ENCODE data around the gene CDH24. TPM values are rescaled to one million over a fixed set of nuclear protein-coding genes. Genes with fewer than 3 reads are reported as not detected.

The CDH24 gene
- total RNA-seq, 2 experiments from 2014 or later, result 2.4 to 2.5 TPM

GRCh38 chr14:23079716-23080115 is 22.4 kb upstream of the CDH24 start:
- peaks cover 42% of the 10 kb centered on the region for H3K36me3 Mint-ChIP-seq
- H3K4me1 Mint-ChIP-seq, result peaks cover 2% of the 10 kb centered on the region
- CTCF ChIA-PET, result interaction anchor here (2.1 to 7.7 kb wide), 2 partner anchors 9 to 12 kb away, joined by 8 to 56 read pairs; no protein-coding TSS in a partner anchor
- no peaks in the 10 kb centered on the region for H3K27me3 Mint-ChIP-seq
- no peaks in the 10 kb centered on the region for H3K9me3 Mint-ChIP-seq (ENCODE audit: low read depth)
- no peak overlapping the region for H3K4me3 Mint-ChIP-seq
- ATAC-seq (no peak), DNase-seq (no peak)
- no peak overlapping the region for H3K27ac Mint-ChIP-seq

- Mint-ChIP-seq H3K9me3 (ENCODE audit: low read depth) (no peaks in the 10 kb centered on the region), H3K4me1 (peaks cover 2% of the 10 kb centered on the region), H3K36me3 (peaks cover 42% of the 10 kb centered on the region), H3K27me3 (no peaks in the 10 kb centered on the region), H3K27ac (peak overlapping the region; percentile 28), H3K4me3 (no peak overlapping the region)
- CTCF ChIA-PET, result interaction anchor here (1.4 to 7.7 kb wide), 3 partner anchors 11 to 84 kb away, joined by 4 to 56 read pairs (median 33); partner anchors contain the start of genes ACIN1 and C14orf119
- DNase-seq, result no peak
- no peak for ATAC-seq
These were observed 21.4 kb upstream of the CDH24 start for GRCh38 chr14:23078692-23079116.

GRCh38 chr14:23077962-23078361 is 20.6 kb upstream of the CDH24 start:
- ATAC-seq (no peak), DNase-seq (no peak)
- Mint-ChIP-seq H3K36me3 (peaks cover 40% of the 10 kb centered on the region), H3K4me1 (peaks cover 2% of the 10 kb centered on the region), H3K27me3 (no peaks in the 10 kb centered on the region), H3K27ac (peak overlapping the region; percentile 6), H3K9me3 (ENCODE audit: low read depth) (no peaks in the 10 kb centered on the region), H3K4me3 (no peak overlapping the region)
- CTCF ChIA-PET, result interaction anchor here (0.9 to 7.7 kb wide), 14 partner anchors 10 to 295 kb away, joined by 3 to 56 read pairs (median 8); partner anchors contain the start of genes ACIN1, AJUBA, C14orf119 and CDH24

- Mint-ChIP-seq H3K27ac (no peak overlapping the region), H3K4me3 (no peak overlapping the region), H3K27me3 (no peaks in the 10 kb centered on the region), H3K36me3 (peaks cover 48% of the 10 kb centered on the region), H3K9me3 (ENCODE audit: low read depth) (no peaks in the 10 kb centered on the region), H3K4me1 (peaks cover 6% of the 10 kb centered on the region)
- peak; percentile 58 for ATAC-seq
- DNase-seq, result no peak
- CTCF ChIA-PET, result interaction anchor here (0.5 to 7.7 kb wide), 28 partner anchors 8 to 303 kb away, joined by 3 to 56 read pairs (median 4); partner anchors contain the start of genes ACIN1, AJUBA, C14orf119 and CDH24
These were observed 19.6 kb upstream of the CDH24 start for GRCh38 chr14:23076785-23077408.

GRCh38 chr14:23074906-23075305 is 17.6 kb upstream of the CDH24 start:
- H3K27ac Mint-ChIP-seq, result no peak overlapping the region
- ATAC-seq (no peak), DNase-seq (no peak)
- no peaks in the 10 kb centered on the region for H3K27me3 Mint-ChIP-seq
- H3K9me3 Mint-ChIP-seq (ENCODE audit: low read depth), result no peaks in the 10 kb centered on the region
- peaks cover 17% of the 10 kb centered on the region for H3K4me1 Mint-ChIP-seq
- H3K36me3 Mint-ChIP-seq, result peaks cover 41% of the 10 kb centered on the region
- CTCF ChIA-PET, result interaction anchor here (0.9 to 1.6 kb wide), 3 partner anchors 17 to 46 kb away, joined by 3 to 4 read pairs (median 3); no protein-coding TSS in a partner anchor
- H3K4me3 Mint-ChIP-seq, result no peak overlapping the region

- CTCF ChIA-PET, result interaction anchor here (0.7 to 3.4 kb wide), 21 partner anchors 9 to 392 kb away, joined by 3 to 26 read pairs (median 5); partner anchors contain the start of genes ACIN1, AJUBA, C14orf119 and CDH24
- Mint-ChIP-seq H3K9me3 (ENCODE audit: low read depth) (no peaks in the 10 kb centered on the region), H3K27me3 (no peaks in the 10 kb centered on the region), H3K27ac (peak overlapping the region; percentile 91), H3K4me3 (peak overlapping the region; percentile 90), H3K4me1 (peaks cover 30% of the 10 kb centered on the region), H3K36me3 (peaks cover 44% of the 10 kb centered on the region)
- ATAC-seq (no peak), DNase-seq (no peak)
These were observed 14.7 kb upstream of the CDH24 start for GRCh38 chr14:23071921-23072539.

- peak overlapping the region; percentile 90 for H3K4me3 Mint-ChIP-seq
- DNase-seq (peak; percentile 90), ATAC-seq (peak; percentile 98)
- H3K4me1 Mint-ChIP-seq, result peaks cover 30% of the 10 kb centered on the region
- CTCF ChIA-PET, result interaction anchor here (0.7 to 3.4 kb wide), 26 partner anchors 9 to 506 kb away, joined by 3 to 26 read pairs (median 5); partner anchors contain the start of genes ACIN1, AJUBA, C14orf119 and CDH24
- H3K9me3 Mint-ChIP-seq (ENCODE audit: low read depth), result no peaks in the 10 kb centered on the region
- peak overlapping the region; percentile 91 for H3K27ac Mint-ChIP-seq
- H3K36me3 Mint-ChIP-seq, result peaks cover 45% of the 10 kb centered on the region
- no peaks in the 10 kb centered on the region for H3K27me3 Mint-ChIP-seq
These were observed 14.1 kb upstream of the CDH24 start for GRCh38 chr14:23071244-23071920.

GRCh38 chr14:23070262-23071129 is 13.2 kb upstream of the CDH24 start:
- CTCF ChIA-PET, result interaction anchor here (0.8 to 3.4 kb wide), 25 partner anchors 8 to 505 kb away, joined by 3 to 26 read pairs (median 5); partner anchors contain the start of genes ACIN1, AJUBA, C14orf119 and CDH24
- H3K4me1 Mint-ChIP-seq, result peaks cover 34% of the 10 kb centered on the region
- H3K36me3 Mint-ChIP-seq, result peaks cover 46% of the 10 kb centered on the region
- no peaks in the 10 kb centered on the region for H3K27me3 Mint-ChIP-seq
- peak overlapping the region; percentile 91 for H3K27ac Mint-ChIP-seq
- DNase-seq (no peak), ATAC-seq (no peak)
- no peaks in the 10 kb centered on the region for H3K9me3 Mint-ChIP-seq (ENCODE audit: low read depth)
- H3K4me3 Mint-ChIP-seq, result peak overlapping the region; percentile 90

GRCh38 chr14:23069413-23069806 is 12.1 kb upstream of the CDH24 start:
- Mint-ChIP-seq H3K27me3 (no peaks in the 10 kb centered on the region), H3K27ac (no peak overlapping the region), H3K9me3 (ENCODE audit: low read depth) (no peaks in the 10 kb centered on the region), H3K36me3 (peaks cover 45% of the 10 kb centered on the region), H3K4me3 (no peak overlapping the region), H3K4me1 (peaks cover 34% of the 10 kb centered on the region)
- ATAC-seq (no peak), DNase-seq (no peak)
- CTCF ChIA-PET, result interaction anchor here (0.7 to 19.1 kb wide), 57 partner anchors 10 to 471 kb away, joined by 3 to 867 read pairs (median 6); partner anchors contain the start of genes ABHD4, ACIN1, AJUBA and C14orf119

- peak overlapping the region; percentile 50 for H3K27ac Mint-ChIP-seq
- H3K9me3 Mint-ChIP-seq (ENCODE audit: low read depth), result no peaks in the 10 kb centered on the region
- ATAC-seq, result peak; percentile 75
- H3K36me3 Mint-ChIP-seq, result peaks cover 48% of the 10 kb centered on the region
- DNase-seq, result peak; percentile 85
- peak overlapping the region; percentile 48 for H3K4me3 Mint-ChIP-seq
- CTCF ChIA-PET, result interaction anchor here (0.7 to 19.1 kb wide), 67 partner anchors 10 to 1623 kb away, joined by 3 to 867 read pairs (median 5); partner anchors contain the start of genes ABHD4, ACIN1, AJUBA and C14orf119
- no peaks in the 10 kb centered on the region for H3K27me3 Mint-ChIP-seq
- H3K4me1 Mint-ChIP-seq, result peaks cover 34% of the 10 kb centered on the region
These were observed 11.6 kb upstream of the CDH24 start for GRCh38 chr14:23068789-23069412.

- peaks cover 34% of the 10 kb centered on the region for H3K4me1 Mint-ChIP-seq
- peaks cover 53% of the 10 kb centered on the region for H3K36me3 Mint-ChIP-seq
- H3K4me3 Mint-ChIP-seq, result no peak overlapping the region
- ATAC-seq, result no peak
- DNase-seq, result no peak
- no peak overlapping the region for H3K27ac Mint-ChIP-seq
- CTCF ChIA-PET, result interaction anchor here (0.7 to 19.1 kb wide), 66 partner anchors 9 to 1622 kb away, joined by 3 to 867 read pairs (median 5); partner anchors contain the start of genes ABHD4, ACIN1, AJUBA and C14orf119
- H3K9me3 Mint-ChIP-seq (ENCODE audit: low read depth), result no peaks in the 10 kb centered on the region
- no peaks in the 10 kb centered on the region for H3K27me3 Mint-ChIP-seq
These were observed 10.8 kb upstream of the CDH24 start for GRCh38 chr14:23067847-23068788.

Data from activated CD8-positive, alpha-beta memory T cell treated with anti-CD3 and anti-CD28 coated beads, Interleukin-2, amount 10 ng/mL, durations not matched to agents 7 days and 5 days (primary cell).